Body of pancreas (tissue), 4 donors: Measurements from ENCODE around the gene FKBP11. TPM values are rescaled to one million over a fixed set of nuclear protein-coding genes. Genes with fewer than 3 reads are reported as not detected.
A peak's percentile ranks its signal among the peaks of the same experiment; 100 is the strongest.

ENCODE experiments used
- ATAC-seq: fragments of 150-250 bp; one replicate; pipeline ENCODE4 v1.9.1; 2016
- DNase-seq, 4 donors: peaks; one replicate each; pipeline ENCODE4 v3.0.0-alpha.2; 2019
- H3K27ac ChIP-seq, 4 donors: fragments of 200-600 bp; sonication (generic); 1 replicate in 3 of 4; 2 replicates in 1 of 4; pipeline versions ENCODE4 v1.5.1 to v1.6.1; 2016 to 2019; ENCODE audit warnings: mild to moderate bottlenecking in 1 of 4, mixed read lengths in 1 of 4, moderate library complexity in 1 of 4
- H3K27me3 ChIP-seq, 2 donors: fragments of 200-600 bp; sonication (generic); one replicate each; pipeline ENCODE4 v1.6.0; 2016; ENCODE audit warnings: mild to moderate bottlenecking in 1 of 2
- H3K36me3 ChIP-seq, 2 donors: fragments of 200-600 bp; sonication (generic); replicated peaks in 1 of 2; 2 replicates each; pipeline ENCODE4 v1.5.1; 2016; ENCODE audit warnings: low read depth in 2 of 2; ENCODE audit not compliant: insufficient read depth in 1 of 2
- H3K4me1 ChIP-seq: fragments of 200-600 bp; sonication (generic); one replicate; pipeline ENCODE4 v1.6.0; 2016
- H3K4me3 ChIP-seq, 2 donors: fragments of 200-600 bp; sonication (generic); 1 replicate in 1 of 2; 2 replicates in 1 of 2; pipeline ENCODE4 v1.5.1; 2016 to 2019
- H3K9me3 ChIP-seq, 3 donors: fragments of 200-600 bp; sonication (generic); 1 replicate in 2 of 3; 2 replicates in 1 of 3; pipeline ENCODE4 v1.5.1; 2016
- POLR2A ChIP-seq, 3 donors: fragments of 450-650 bp; IDR thresholded peaks; one replicate each; pipeline ENCODE4 v1.6.1; 2016; ENCODE audit warnings: antibody characterized with exemption in 3 of 3, mild to moderate bottlenecking in 2 of 3
- WGBS, 2 donors: methylation state at CpG; one replicate each; pipeline ENCODE4 v1.1.5; 2017; 5-methylcytosine and 5-hydroxymethylcytosine counted together
- intact Hi-C: fragments of 100-400 bp; cut with DNase I; formaldehyde crosslinking; loops from one replicate; pipeline ENCODE4 v1.15.1; 2023
- total RNA-seq, 2 donors: library from RNA; depleted of rRNA; stranded (reverse); fragments of >200 nt; gene quantifications; one replicate each; pipeline ENCODE4 v1.1.0, GENCODE V29; 2016
- TF ChIP-seq, protein P1 (sequence below), 7 experiments: fragments of 450-650 bp in 4 of 7; fragments of 200-600 bp in 3 of 7; sonication (generic) in 3 of 7; IDR thresholded peaks; one replicate each; pipeline ENCODE4 v1.5.1; 2016 to 2019; ENCODE audit warnings: antibody characterized with exemption in 7 of 7

Gene FKBP11
- total RNA-seq, 2 donors from 2014 or later = 31.1 to 98.6 TPM

- TF ChIP-seq, protein P1, sequence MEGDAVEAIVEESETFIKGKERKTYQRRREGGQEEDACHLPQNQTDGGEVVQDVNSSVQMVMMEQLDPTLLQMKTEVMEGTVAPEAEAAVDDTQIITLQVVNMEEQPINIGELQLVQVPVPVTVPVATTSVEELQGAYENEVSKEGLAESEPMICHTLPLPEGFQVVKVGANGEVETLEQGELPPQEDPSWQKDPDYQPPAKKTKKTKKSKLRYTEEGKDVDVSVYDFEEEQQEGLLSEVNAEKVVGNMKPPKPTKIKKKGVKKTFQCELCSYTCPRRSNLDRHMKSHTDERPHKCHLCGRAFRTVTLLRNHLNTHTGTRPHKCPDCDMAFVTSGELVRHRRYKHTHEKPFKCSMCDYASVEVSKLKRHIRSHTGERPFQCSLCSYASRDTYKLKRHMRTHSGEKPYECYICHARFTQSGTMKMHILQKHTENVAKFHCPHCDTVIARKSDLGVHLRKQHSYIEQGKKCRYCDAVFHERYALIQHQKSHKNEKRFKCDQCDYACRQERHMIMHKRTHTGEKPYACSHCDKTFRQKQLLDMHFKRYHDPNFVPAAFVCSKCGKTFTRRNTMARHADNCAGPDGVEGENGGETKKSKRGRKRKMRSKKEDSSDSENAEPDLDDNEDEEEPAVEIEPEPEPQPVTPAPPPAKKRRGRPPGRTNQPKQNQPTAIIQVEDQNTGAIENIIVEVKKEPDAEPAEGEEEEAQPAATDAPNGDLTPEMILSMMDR (IDR thresholded peaks at IDR 0.05) = peak in 1 of 7 experiments; percentile 5
- TF ChIP-seq POLR2A (IDR thresholded peaks at IDR 0.05) = no peak
- Histone ChIP-seq H3K27ac (peak overlapping the region; percentile 29 to 74 (median 48)), H3K9me3 (no peaks in the 10 kb centered on the region), H3K4me1 (peaks cover 45% of the 10 kb centered on the region), H3K4me3 (no peak overlapping the region), H3K36me3 (no peaks in the 10 kb centered on the region), H3K27me3 (no peaks in the 10 kb centered on the region)
- intact Hi-C loops = no loop called here
- WGBS, 2 donors = 12 to 16% methylated on average over 3 of the region's 3 CpGs
- DNase-seq = peak in 2 of 4 donors; percentile 34 to 37
- peak; percentile 66 for ATAC-seq
Observed at GRCh38 chr12:48907245-48907644, 18.0 kb downstream of the FKBP11 start.

DNA sequence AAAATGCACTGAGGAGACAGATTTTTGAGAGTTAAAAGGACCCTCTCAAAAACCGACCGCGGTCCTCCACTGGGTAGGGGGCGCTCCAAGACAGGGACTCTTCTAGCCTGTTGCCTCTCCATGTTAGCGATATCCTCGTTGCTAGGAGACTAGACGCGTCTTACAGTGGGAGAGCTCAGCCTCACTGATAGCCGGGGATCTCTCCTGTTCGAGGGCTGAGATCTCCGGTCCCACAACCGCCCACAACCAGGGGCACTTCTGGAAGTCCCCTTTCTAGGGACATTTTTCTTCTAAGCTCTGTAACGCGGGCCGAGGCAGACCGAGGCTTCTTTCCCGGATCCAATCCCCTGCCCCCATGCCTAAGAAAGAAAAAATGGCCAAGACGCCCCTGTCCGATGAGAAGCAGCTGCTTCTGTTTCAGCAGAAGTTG, 21.3 kb downstream of the FKBP11 start:
- Histone ChIP-seq H3K27me3 (no peaks in the 10 kb centered on the region), H3K4me3 (peak overlapping the region in 1 of 2 donors; percentile 37), H3K4me1 (peaks cover 39% of the 10 kb centered on the region), H3K27ac (peak overlapping the region in 2 of 4 donors; percentile 61 to 65), H3K36me3 (no peaks in the 10 kb centered on the region), H3K9me3 (no peaks in the 10 kb centered on the region)
- intact Hi-C loops = no loop called here
- peak; percentile 94 for ATAC-seq
- no peak for TF ChIP-seq POLR2A (IDR thresholded peaks at IDR 0.05)
- TF ChIP-seq, protein P1 (IDR thresholded peaks at IDR 0.05) = peak; percentile 56 to 80 (median 77)
- peak; percentile 85 to 91 (median 88) for DNase-seq
- 0 to 1% methylated on average over 15 to 19 of the region's 19 CpGs for WGBS, 2 donors

- Histone ChIP-seq H3K4me1 (peaks cover 39% of the 10 kb centered on the region), H3K27me3 (no peaks in the 10 kb centered on the region), H3K4me3 (no peak overlapping the region), H3K9me3 (no peaks in the 10 kb centered on the region), H3K27ac (peak overlapping the region in 2 of 4 donors; percentile 49 to 61), H3K36me3 (no peaks in the 10 kb centered on the region)
- DNase-seq = peak in 3 of 4 donors; percentile 44 to 60 (median 52)
- TF ChIP-seq POLR2A (IDR thresholded peaks at IDR 0.05) = no peak
- TF ChIP-seq, protein P1 (IDR thresholded peaks at IDR 0.05) = no peak
- intact Hi-C loops = no loop called here
- WGBS, 2 donors = 18 to 39% methylated on average over 20 of the region's 20 CpGs
- peak; percentile 33 for ATAC-seq
Observed at GRCh38 chr12:48903363-48903981, 21.8 kb downstream of the FKBP11 start.

GRCh38 chr12:48901278-48901677, 24.0 kb downstream of the FKBP11 start:
- TF ChIP-seq POLR2A (IDR thresholded peaks at IDR 0.05) = no peak
- TF ChIP-seq, protein P1 (IDR thresholded peaks at IDR 0.05) = no peak
- Histone ChIP-seq H3K27me3 (no peaks in the 10 kb centered on the region), H3K4me3 (no peak overlapping the region), H3K27ac (no peak overlapping the region), H3K36me3 (no peaks in the 10 kb centered on the region), H3K4me1 (peaks cover 20% of the 10 kb centered on the region), H3K9me3 (no peaks in the 10 kb centered on the region)
- intact Hi-C loops = no loop called here
- DNase-seq (no peak), ATAC-seq (no peak)
- WGBS, 2 donors = 54 to 73% methylated on average over 2 of the region's 2 CpGs

GRCh38 chr12:48899651-48900050, 25.6 kb downstream of the FKBP11 start:
- intact Hi-C loops = no loop called here
- ATAC-seq = no peak
- TF ChIP-seq POLR2A (IDR thresholded peaks at IDR 0.05) = no peak
- TF ChIP-seq, protein P1 (IDR thresholded peaks at IDR 0.05) = no peak
- no peaks in the 10 kb centered on the region for H3K27me3 ChIP-seq
- no peaks in the 10 kb centered on the region for H3K36me3 ChIP-seq
- WGBS, 2 donors = 68 to 73% methylated on average over 2 of the region's 2 CpGs
- peaks cover 7% of the 10 kb centered on the region for H3K4me1 ChIP-seq
- no peak for DNase-seq
- H3K27ac ChIP-seq = no peak overlapping the region
- H3K9me3 ChIP-seq = no peaks in the 10 kb centered on the region
- no peak overlapping the region for H3K4me3 ChIP-seq
